Lower lobe of right lung (tissue), 2 donors: Measurements from ENCODE around the gene SLC12A4. TPM values are rescaled to one million over a fixed set of nuclear protein-coding genes. Genes with fewer than 3 reads are reported as not detected.

Source experiments
- ATAC-seq, 2 donors: fragments of 200-7000 bp; cut with Tn5 transposase; one replicate each; pipeline ENCODE4 v1.9.1; 2020 to 2022; ENCODE audit warnings: mild to moderate bottlenecking in 2 of 2, moderate library complexity in 2 of 2
- DNase-seq: peaks from one replicate; pipeline ENCODE4 v3.0.0-alpha.2; 2020
- H3K27ac ChIP-seq: fragments of 200-600 bp; one replicate; pipeline ENCODE4 v1.8.0; 2022
- H3K27me3 ChIP-seq: fragments of 200-600 bp; one replicate; pipeline ENCODE4 v1.8.0; 2022; ENCODE audit warnings: low read depth
- H3K36me3 ChIP-seq: fragments of 200-600 bp; one replicate; pipeline ENCODE4 v1.8.0; 2022; ENCODE audit warnings: mild to moderate bottlenecking
- H3K4me1 ChIP-seq: fragments of 200-600 bp; one replicate; pipeline ENCODE4 v1.8.0; 2022
- H3K4me3 ChIP-seq: fragments of 200-600 bp; one replicate; pipeline ENCODE4 v1.8.0; 2022; ENCODE audit warnings: mild to moderate bottlenecking
- H3K9me3 ChIP-seq: fragments of 200-600 bp; one replicate; pipeline ENCODE4 v1.8.0; 2022
- CTCF ChIP-seq: fragments of 200-600 bp; IDR thresholded peaks from one replicate; pipeline ENCODE4 v1.8.0; 2022; ENCODE audit warnings: antibody characterized with exemption, mild to moderate bottlenecking
- intact Hi-C: fragments of 100-400 bp; cut with DNase I; formaldehyde crosslinking; loops from one replicate; pipeline ENCODE4 v1.11.0; 2022
- total RNA-seq: library from RNA; stranded (reverse); fragmentation: NEBNext Ultra II Directional; extraction: Animal tissue kit (Norgen Biotek cat#: 25700); gene quantifications from one replicate; pipeline ENCODE4 v1.2.1, GENCODE V29; 2021
- donor health status: DM: no; HTN: yes; CAD: no; lungs with severe emphysema.

Gene SLC12A4
- total RNA-seq, 1 donor from 2014 or later: 80.3 TPM

GRCh38 chr16:67971111-67971510 lies 2.7 kb upstream of the SLC12A4 start:
- Histone ChIP-seq H3K4me1 (peaks cover 26% of the 10 kb centered on the region), H3K4me3 (no peak overlapping the region), H3K27ac (no peak overlapping the region), H3K9me3 (no peaks in the 10 kb centered on the region), H3K27me3 (no peaks in the 10 kb centered on the region), H3K36me3 (no peaks in the 10 kb centered on the region)
- intact Hi-C loops: no loop called here
- no peak for ATAC-seq
- DNase-seq: no peak
- TF ChIP-seq CTCF: no peak

GRCh38 chr16:67969254-67970039 lies 1.0 kb upstream of the SLC12A4 start:
- ATAC-seq: peak in 1 of 2 donors; percentile 22

GRCh38 chr16:67967958-67968399 lies 458 bp downstream of the SLC12A4 start:
- peak; percentile 45 to 63 for ATAC-seq
- no peaks in the 10 kb centered on the region for H3K27me3 ChIP-seq
- DNase-seq: no peak
- peaks cover 6% of the 10 kb centered on the region for H3K36me3 ChIP-seq
- peak overlapping the region; percentile 99 for H3K27ac ChIP-seq
- intact Hi-C loops: no loop called here
- no peak for TF ChIP-seq CTCF
- H3K4me1 ChIP-seq: peaks cover 52% of the 10 kb centered on the region
- no peaks in the 10 kb centered on the region for H3K9me3 ChIP-seq
- peak overlapping the region; percentile 94 for H3K4me3 ChIP-seq

More at GRCh38 chr16:67969254-67970039, 1.0 kb upstream of the SLC12A4 start:
- DNase-seq: no peak
- H3K27ac ChIP-seq: peak overlapping the region; percentile 99
- no peaks in the 10 kb centered on the region for H3K36me3 ChIP-seq
- no peaks in the 10 kb centered on the region for H3K9me3 ChIP-seq
- H3K27me3 ChIP-seq: no peaks in the 10 kb centered on the region
- peak overlapping the region; percentile 94 for H3K4me3 ChIP-seq
- intact Hi-C loops: no loop called here
- no peak for TF ChIP-seq CTCF
- H3K4me1 ChIP-seq: peaks cover 39% of the 10 kb centered on the region

GRCh38 chr16:67967183-67967957 lies 1.1 kb downstream of the SLC12A4 start:
- peak overlapping the region; percentile 99 for H3K27ac ChIP-seq

More at GRCh38 chr16:67967183-67967957, 1.1 kb downstream of the SLC12A4 start:
- Histone ChIP-seq H3K9me3 (no peaks in the 10 kb centered on the region), H3K36me3 (peaks cover 12% of the 10 kb centered on the region), H3K4me3 (peak overlapping the region; percentile 94), H3K4me1 (peaks cover 58% of the 10 kb centered on the region), H3K27me3 (no peaks in the 10 kb centered on the region)
- ATAC-seq (peak; percentile 11 to 15), DNase-seq (no peak)
- intact Hi-C loops: no loop called here
- TF ChIP-seq CTCF: no peak
